PC-3 (cell line): ENCODE results near the gene ZMYND15.

Experiments used
- EZH2 ChIP-seq: fragments of 300-600 bp; sonication (generic); IDR thresholded peaks from one replicate; pipeline ENCODE4 v1.6.1; 2017; ENCODE audit warnings: antibody characterized with exemption, mild to moderate bottlenecking, low read length; ENCODE audit not compliant: unreplicated experiment
- EZH2phosphoT487 ChIP-seq: fragments of 300-600 bp; sonication (generic); IDR thresholded peaks from 2 replicates; pipeline ENCODE4 v1.6.1; 2018; ENCODE audit warnings: mild to moderate bottlenecking, antibody characterized with exemption, low read length, borderline replicate concordance
- TF ChIP-seq, protein P1 (sequence below): fragments of 300-600 bp; sonication (generic); conservative IDR thresholded peaks from 2 replicates; pipeline ENCODE4 v1.5.1; 2017; ENCODE audit warnings: antibody characterized with exemption, low read depth, mild to moderate bottlenecking, low read length

DNA sequence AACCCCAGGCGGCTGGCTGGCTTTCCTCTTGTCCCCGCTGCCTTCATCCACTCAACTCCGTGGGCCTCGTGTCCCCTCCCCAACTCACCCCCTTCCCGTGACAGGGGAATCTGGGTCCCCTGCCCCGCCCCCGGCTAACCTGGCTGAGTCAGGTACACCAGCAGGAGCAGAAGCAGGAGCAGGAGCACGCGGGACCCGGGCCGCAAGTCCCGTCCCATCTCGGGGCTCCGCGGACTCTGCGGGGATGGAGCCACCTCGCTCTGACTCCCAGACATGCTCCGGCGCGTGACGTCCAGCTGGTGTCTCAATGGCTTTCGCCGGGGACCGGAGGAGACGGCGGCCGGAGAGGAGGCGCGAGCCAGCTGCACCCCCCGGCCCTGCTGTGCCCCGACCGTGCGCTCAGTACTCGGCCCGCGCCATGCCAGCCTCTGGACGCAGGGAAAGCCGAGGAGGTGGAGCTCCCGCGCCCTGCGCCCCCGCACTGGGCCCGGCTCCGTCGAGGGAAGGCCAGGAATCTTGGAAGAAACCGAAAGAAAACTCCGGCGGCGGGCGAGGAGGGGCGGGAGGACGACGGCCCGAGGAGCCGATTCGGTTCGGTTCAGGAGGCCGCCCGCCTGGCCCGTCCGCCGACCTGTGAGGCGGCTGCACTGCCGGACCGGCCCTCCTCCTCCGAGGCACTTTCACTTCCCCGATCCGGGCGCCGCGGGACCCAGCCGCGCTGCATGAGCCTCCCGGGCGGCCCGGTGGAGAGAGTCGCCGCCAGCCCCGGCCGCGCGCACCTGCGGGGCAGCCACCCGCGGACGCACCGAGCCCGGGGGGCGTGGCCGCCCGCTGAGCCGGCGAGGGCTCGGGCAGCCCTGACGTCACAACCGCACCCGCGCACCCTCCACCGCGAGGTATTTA is at the start of gene ZMYND15, which contains the start of gene CXCL16:
- TF ChIP-seq, protein P1, sequence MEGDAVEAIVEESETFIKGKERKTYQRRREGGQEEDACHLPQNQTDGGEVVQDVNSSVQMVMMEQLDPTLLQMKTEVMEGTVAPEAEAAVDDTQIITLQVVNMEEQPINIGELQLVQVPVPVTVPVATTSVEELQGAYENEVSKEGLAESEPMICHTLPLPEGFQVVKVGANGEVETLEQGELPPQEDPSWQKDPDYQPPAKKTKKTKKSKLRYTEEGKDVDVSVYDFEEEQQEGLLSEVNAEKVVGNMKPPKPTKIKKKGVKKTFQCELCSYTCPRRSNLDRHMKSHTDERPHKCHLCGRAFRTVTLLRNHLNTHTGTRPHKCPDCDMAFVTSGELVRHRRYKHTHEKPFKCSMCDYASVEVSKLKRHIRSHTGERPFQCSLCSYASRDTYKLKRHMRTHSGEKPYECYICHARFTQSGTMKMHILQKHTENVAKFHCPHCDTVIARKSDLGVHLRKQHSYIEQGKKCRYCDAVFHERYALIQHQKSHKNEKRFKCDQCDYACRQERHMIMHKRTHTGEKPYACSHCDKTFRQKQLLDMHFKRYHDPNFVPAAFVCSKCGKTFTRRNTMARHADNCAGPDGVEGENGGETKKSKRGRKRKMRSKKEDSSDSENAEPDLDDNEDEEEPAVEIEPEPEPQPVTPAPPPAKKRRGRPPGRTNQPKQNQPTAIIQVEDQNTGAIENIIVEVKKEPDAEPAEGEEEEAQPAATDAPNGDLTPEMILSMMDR, result no peak
- no peak for TF ChIP-seq EZH2
- no peak for TF ChIP-seq EZH2phosphoT487
